Brain microvascular endothelial cell (primary cell): ENCODE measurements around the gene SEPTIN12.

Experiments used
- DNase-seq: peaks from one replicate; pipeline ENCODE4 v3.0.0-alpha.2; 2020
- H3K27ac ChIP-seq: fragments of 250-450 bp; sonication (Bioruptor Pico); 2 replicates; pipeline ENCODE4 v1.5.1; 2020; ENCODE audit warnings: mild to moderate bottlenecking, moderate library complexity
- H3K27me3 ChIP-seq: fragments of 250-450 bp; sonication (Bioruptor Pico); replicated peaks from 2 replicates; pipeline ENCODE4 v1.5.1; 2020; ENCODE audit warnings: mild to moderate bottlenecking
- H3K36me3 ChIP-seq: fragments of 250-450 bp; sonication (Bioruptor Pico); replicated peaks from 2 replicates; pipeline ENCODE4 v1.5.1; 2020; ENCODE audit warnings: mild to moderate bottlenecking
- H3K4me3 ChIP-seq: 2 replicates; pipeline ENCODE4 v1.5.1; 2011; ENCODE audit warnings: low read depth, mild to moderate bottlenecking, control low read depth, low read length, moderate library complexity
- in situ Hi-C: cut with HindIII; loops from 2 replicates; pipeline ENCODE4 v1.10.0; 2017; ENCODE audit warnings: low sequenced_read_pairs, low pct_ligation_motif_present
- TF ChIP-seq, protein P1 (sequence below): IDR thresholded peaks from 2 replicates; pipeline ENCODE4 v1.5.1; 2011; ENCODE audit warnings: low read depth, mild to moderate bottlenecking, moderate library complexity, low read length, control low read depth, inconsistent platforms; ENCODE audit errors: missing control alignments

SEPTIN12 gene, protein sequence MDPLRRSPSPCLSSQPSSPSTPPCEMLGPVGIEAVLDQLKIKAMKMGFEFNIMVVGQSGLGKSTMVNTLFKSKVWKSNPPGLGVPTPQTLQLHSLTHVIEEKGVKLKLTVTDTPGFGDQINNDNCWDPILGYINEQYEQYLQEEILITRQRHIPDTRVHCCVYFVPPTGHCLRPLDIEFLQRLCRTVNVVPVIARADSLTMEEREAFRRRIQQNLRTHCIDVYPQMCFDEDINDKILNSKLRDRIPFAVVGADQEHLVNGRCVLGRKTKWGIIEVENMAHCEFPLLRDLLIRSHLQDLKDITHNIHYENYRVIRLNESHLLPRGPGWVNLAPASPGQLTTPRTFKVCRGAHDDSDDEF

DNA sequence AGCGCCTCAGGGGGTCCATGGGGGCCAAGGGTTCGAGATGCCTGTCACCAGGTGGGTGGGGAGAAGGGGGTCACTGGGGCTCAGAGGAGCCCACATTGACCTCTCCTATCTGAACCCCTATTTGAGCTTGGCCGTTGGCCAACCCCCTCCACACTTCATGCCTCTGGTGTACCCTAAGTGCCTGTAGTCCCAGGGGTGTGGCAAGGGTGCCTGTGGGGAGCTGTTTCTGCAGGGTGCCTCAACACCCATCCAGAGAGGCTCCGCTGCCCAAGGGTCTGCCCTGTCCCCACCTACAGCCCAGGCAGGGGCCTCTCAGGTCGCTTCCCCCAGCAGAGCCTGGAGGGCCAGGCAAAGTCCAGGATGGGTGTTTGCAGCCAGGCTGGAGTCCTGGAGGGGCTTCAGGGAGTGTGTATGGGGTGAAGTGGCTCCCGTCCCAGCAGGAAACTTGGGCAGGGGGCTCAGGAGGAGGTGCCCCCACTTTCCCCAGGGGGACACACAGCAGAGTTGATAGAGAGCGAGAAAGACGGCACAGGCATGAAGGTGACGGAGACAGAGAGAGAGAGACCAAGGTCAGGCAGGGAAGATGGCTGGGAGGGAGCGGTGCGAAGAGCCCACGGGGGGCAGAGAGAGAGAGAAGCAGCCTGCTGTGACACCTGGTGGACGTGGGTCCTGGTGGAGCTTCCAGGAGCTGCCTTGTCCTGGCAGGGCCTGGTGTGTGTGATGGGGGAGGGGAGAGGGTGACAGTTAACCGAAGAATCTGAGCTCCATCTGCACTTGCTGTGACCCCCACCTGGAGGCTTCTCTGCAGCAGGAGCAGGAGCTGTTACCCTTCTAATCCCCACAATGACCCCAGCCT is at the start of gene SEPTIN12:
Gene SEPTIN12 (minus strand): TSS at position 719 of the 856 bp plus-strand sequence. CDS start 700 bp downstream, at position 19.
- H3K4me3 ChIP-seq: no peak within 1 kb of the TSS
- H3K27ac ChIP-seq: no peak within 1 kb of the TSS
- no peaks in the 10 kb centered on the region for H3K36me3 ChIP-seq
- TF ChIP-seq, protein P1, sequence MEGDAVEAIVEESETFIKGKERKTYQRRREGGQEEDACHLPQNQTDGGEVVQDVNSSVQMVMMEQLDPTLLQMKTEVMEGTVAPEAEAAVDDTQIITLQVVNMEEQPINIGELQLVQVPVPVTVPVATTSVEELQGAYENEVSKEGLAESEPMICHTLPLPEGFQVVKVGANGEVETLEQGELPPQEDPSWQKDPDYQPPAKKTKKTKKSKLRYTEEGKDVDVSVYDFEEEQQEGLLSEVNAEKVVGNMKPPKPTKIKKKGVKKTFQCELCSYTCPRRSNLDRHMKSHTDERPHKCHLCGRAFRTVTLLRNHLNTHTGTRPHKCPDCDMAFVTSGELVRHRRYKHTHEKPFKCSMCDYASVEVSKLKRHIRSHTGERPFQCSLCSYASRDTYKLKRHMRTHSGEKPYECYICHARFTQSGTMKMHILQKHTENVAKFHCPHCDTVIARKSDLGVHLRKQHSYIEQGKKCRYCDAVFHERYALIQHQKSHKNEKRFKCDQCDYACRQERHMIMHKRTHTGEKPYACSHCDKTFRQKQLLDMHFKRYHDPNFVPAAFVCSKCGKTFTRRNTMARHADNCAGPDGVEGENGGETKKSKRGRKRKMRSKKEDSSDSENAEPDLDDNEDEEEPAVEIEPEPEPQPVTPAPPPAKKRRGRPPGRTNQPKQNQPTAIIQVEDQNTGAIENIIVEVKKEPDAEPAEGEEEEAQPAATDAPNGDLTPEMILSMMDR: no peak
- no peaks in the 10 kb centered on the region for H3K27me3 ChIP-seq
- DNase-seq: no peak
- in situ Hi-C loops: no loop called here

DNA sequence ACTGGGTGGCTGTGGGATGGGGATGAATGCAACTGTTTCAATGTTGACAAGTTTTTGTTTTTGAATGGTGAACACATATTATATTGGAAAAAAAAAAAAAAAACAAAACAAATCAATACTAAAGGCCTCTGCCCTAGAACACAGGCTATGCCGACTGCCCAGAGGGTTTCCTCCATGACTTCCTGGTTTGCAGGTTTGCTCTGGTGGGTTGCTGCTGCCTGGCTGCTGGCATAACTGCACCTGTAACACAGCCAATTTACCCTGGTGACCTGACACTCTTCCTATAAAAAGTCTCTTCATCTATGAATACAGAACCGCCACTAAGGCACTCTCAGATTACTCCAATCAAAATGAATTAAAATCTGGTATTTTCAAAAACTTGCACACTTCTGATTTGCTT is 48.6 kb upstream of the SEPTIN12 start:
- DNase-seq: no peak
- Histone ChIP-seq H3K36me3 (peaks cover 68% of the 10 kb centered on the region), H3K27me3 (no peaks in the 10 kb centered on the region), H3K4me3 (no peak overlapping the region), H3K27ac (no peak overlapping the region)
- in situ Hi-C loops: no loop called here
- TF ChIP-seq, protein P1: no peak

DNA sequence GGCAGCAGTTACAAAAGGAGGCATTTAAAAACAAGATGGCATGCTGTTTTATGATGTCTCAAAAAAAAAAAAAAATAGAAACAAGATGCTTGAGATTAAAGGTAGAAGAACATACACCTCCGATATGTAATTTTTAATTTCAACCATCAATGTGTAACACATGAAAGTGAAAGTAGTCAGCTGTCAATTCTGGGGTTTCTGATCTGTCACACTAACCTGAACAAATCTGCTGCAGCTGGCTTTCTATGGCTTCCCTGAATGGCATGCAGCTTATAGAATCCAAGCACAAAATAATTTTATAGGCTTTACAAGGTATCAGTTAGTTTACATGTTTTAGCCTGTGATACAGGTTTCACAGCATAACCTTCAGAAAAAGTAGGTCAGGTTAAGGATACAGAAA is 45.4 kb upstream of the SEPTIN12 start:
- Histone ChIP-seq H3K36me3 (peaks cover 68% of the 10 kb centered on the region), H3K27me3 (no peaks in the 10 kb centered on the region), H3K4me3 (no peak overlapping the region), H3K27ac (no peak overlapping the region)
- TF ChIP-seq, protein P1: no peak
- no peak for DNase-seq
- in situ Hi-C loops: no loop called here

DNA sequence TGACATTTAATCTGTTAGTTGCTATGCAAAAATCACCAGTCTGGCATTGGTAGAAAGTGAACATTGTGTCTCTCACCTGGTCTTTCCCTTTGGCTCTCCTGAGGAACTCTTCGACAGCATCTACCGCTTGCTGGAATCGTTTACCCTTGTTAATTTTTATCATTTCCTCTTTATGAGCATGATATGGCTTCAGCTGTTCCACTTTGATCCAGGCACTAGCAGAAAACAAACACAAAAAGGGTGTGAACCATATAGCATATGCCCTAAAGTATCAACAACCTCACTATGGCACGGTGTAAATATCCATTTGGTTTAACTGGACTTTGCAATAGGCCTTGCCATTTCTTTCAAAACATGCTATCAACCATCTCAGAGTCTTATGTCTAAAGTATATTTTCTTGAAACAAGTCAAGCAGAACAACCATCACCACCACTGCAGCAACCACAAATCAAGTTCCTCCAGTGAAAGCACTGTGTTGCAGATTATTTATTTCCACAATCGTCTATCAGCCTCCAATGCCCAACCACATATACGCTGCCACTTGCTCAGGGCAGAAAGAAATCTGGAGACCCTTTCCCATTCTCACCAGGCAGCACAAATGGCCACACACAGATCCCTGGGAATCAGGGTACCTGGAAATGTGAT is 44.7 kb upstream of the SEPTIN12 start:
- Histone ChIP-seq H3K36me3 (peaks cover 72% of the 10 kb centered on the region), H3K4me3 (no peak overlapping the region), H3K27me3 (no peaks in the 10 kb centered on the region), H3K27ac (no peak overlapping the region)
- TF ChIP-seq, protein P1: no peak
- in situ Hi-C loops: no loop called here
- DNase-seq: no peak

DNA sequence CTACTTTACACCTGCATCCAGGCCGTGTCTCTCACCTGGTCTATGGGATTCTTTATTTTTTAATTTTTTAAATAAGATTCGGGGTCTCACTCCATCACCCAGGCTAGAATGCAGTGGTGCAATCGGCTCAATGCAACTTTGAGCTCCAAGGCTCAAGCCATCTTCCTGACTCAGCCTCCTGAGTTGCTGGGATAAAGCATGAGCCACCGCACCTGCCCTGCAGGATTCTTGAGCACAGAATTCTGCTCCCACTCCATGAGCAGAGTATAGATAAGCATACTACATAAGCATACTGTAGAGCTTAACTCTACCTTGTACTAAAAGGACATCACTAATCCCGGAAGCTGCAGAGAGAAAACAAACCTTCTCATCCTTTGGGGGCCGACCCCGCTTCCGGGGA is 43.5 kb upstream of the SEPTIN12 start:
- no peak overlapping the region for H3K4me3 ChIP-seq
- DNase-seq: no peak
- no peaks in the 10 kb centered on the region for H3K27me3 ChIP-seq
- TF ChIP-seq, protein P1: no peak
- in situ Hi-C loops: no loop called here
- H3K27ac ChIP-seq: no peak overlapping the region
- peaks cover 73% of the 10 kb centered on the region for H3K36me3 ChIP-seq
